Spleen (tissue), 7 donors: ENCODE data around the gene GPR26.

Source experiments
- POLR2A ChIP-seq, 3 donors: fragments of 450-650 bp; IDR thresholded peaks; one replicate each; pipeline ENCODE4 v1.5.1; 2017; ENCODE audit warnings: antibody characterized with exemption in 3 of 3, mild to moderate bottlenecking in 1 of 3
- TF ChIP-seq, protein P1 (sequence below), 11 experiments: fragments of 200-600 bp in 7 of 11; fragments of 450-650 bp in 4 of 11; sonication (generic) in 4 of 11; IDR thresholded peaks in 8 of 11; conservative IDR thresholded peaks in 3 of 11; 1 replicate in 7 of 11; 2 replicates in 4 of 11; pipeline versions ENCODE4 v1.4.0 to v1.8.0; 2016 to 2021; ENCODE audit warnings: antibody characterized with exemption in 11 of 11, inconsistent platforms in 4 of 11, mild to moderate bottlenecking in 1 of 11
- donor health status: DM: no; HTN: no; CAD: no; lungs with moderate emphysema.
- donor health status: DM: no; HTN: no; CAD: no.
- donor health status: DM: no; HTN: no; CAD: no.

DNA sequence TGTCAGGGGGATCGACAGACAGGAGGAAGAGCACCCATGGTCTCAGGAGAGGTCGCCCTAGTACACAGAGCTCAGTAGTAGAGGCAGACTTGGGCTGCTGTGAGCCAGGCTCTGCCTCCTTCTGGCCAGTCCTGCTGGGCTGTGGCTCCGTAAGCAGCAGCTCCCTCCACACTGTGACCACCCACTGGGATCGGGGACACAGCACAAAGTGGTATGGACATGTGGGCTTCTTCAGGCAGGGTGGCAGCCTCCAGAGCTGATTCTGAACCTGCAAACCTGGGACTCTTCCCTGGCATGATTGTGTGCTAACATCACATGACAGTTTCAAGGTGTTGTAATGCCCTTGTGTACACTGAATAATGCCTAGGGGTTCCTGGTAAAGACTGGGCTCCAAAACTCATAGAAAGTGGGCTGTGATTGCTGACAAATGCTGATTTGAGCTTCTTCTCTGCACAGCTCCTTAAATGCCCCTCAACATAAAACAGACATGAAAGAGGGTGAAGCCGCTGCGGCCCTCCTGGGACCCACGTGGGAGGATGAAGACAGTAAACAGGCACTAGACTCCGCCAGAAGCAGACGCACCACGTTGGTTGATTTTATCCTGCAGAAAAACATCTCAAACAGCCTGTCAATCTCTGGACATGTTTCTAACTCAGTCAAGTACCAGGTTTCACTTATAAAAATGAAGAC lies 76.7 kb downstream of the GPR26 start:
- TF ChIP-seq POLR2A (IDR thresholded peaks at IDR 0.05) = no peak
- TF ChIP-seq, protein P1, sequence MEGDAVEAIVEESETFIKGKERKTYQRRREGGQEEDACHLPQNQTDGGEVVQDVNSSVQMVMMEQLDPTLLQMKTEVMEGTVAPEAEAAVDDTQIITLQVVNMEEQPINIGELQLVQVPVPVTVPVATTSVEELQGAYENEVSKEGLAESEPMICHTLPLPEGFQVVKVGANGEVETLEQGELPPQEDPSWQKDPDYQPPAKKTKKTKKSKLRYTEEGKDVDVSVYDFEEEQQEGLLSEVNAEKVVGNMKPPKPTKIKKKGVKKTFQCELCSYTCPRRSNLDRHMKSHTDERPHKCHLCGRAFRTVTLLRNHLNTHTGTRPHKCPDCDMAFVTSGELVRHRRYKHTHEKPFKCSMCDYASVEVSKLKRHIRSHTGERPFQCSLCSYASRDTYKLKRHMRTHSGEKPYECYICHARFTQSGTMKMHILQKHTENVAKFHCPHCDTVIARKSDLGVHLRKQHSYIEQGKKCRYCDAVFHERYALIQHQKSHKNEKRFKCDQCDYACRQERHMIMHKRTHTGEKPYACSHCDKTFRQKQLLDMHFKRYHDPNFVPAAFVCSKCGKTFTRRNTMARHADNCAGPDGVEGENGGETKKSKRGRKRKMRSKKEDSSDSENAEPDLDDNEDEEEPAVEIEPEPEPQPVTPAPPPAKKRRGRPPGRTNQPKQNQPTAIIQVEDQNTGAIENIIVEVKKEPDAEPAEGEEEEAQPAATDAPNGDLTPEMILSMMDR (IDR thresholded peaks at IDR 0.05 in 8 of 11, conservative IDR thresholded peaks at IDR 0.05 in 3 of 11) = no peak
